Measurements from ENCODE around the gene CARM1. TPM values are rescaled to one million over a fixed set of nuclear protein-coding genes. Genes with fewer than 3 reads are reported as not detected.

Gene CARM1
- total and polyA plus RNA-seq, 2 experiments from 2014 or later = 43.3 to 118 TPM

- DNase-seq (ENCODE audit: low spot score) = no peak
- Histone ChIP-seq H3K79me2 (replicated peaks; ENCODE audit: insufficient read depth) (no peaks in the 10 kb centered on the region), H3K4me3 (no peak overlapping the region), H2AFZ (no peak overlapping the region), H3K9me2 (ENCODE audit: insufficient read depth) (no peaks in the 10 kb centered on the region), H3K27me3 (ENCODE audit: insufficient read depth) (no peaks in the 10 kb centered on the region), H3K4me2 (no peak overlapping the region), H3K4me1 (ENCODE audit: insufficient read depth) (no peaks in the 10 kb centered on the region), H3K36me3 (ENCODE audit: insufficient read depth) (no peaks in the 10 kb centered on the region; the same call in 1 of the 2 replicates), H3K27ac (ENCODE audit: low read depth) (peak overlapping the region; percentile 26; the same call in 1 of the 2 replicates), H3F3A (replicated peaks; ENCODE audit: low read depth) (peaks cover 13% of the 10 kb centered on the region; the same call in 1 of the 2 replicates), H4K20me1 (replicated peaks; ENCODE audit: insufficient read depth) (no peaks in the 10 kb centered on the region)
- no peaks in the 10 kb centered on the region for H3K9me3 Mint-ChIP-seq
- peaks cover 45% of the 10 kb centered on the region for H3K36me3 Mint-ChIP-seq (ENCODE audit: low read depth)
- H3K4me3 Mint-ChIP-seq = no peak overlapping the region
- H3K27me3 Mint-ChIP-seq (ENCODE audit: insufficient read depth, low read depth, poor library complexity) = peaks cover 20% of the 10 kb centered on the region
- TF ChIP-seq POLR2AphosphoS5 (IDR thresholded peaks at IDR 0.05; ENCODE audit: low read depth) (no peak), ZNF331 (CRISPR knock-in tag; IDR thresholded peaks at IDR 0.05; ENCODE audit: low read depth) (no peak), NANOG (IDR thresholded peaks at IDR 0.05; ENCODE audit: borderline replicate concordance) (no peak), ZNF462 (CRISPR knock-in tag; IDR thresholded peaks at IDR 0.05) (no peak), EZH2phosphoT487 (IDR thresholded peaks at IDR 0.05; ENCODE audit: unreplicated experiment) (no peak), REST (IDR thresholded peaks at IDR 0.05; ENCODE audit: unreplicated experiment) (no peak), JUNB (IDR thresholded peaks at IDR 0.05; ENCODE audit: unreplicated experiment) (no peak), CTCF (conservative IDR thresholded peaks at IDR 0.05; ENCODE audit: low read depth in 2 of 2) (no peak), EZH2 (IDR thresholded peaks at IDR 0.05; ENCODE audit: low read depth, unreplicated experiment) (no peak), CREB1 (CRISPR knock-in tag; IDR thresholded peaks at IDR 0.05; ENCODE audit: low read depth) (no peak), ETS1 (IDR thresholded peaks at IDR 0.05) (no peak), ZNF114 (CRISPR knock-in tag; IDR thresholded peaks at IDR 0.05) (no peak), STAT1 (IDR thresholded peaks at IDR 0.05; ENCODE audit: unreplicated experiment) (no peak)
- no peak for ATAC-seq
- no peaks in the 10 kb centered on the region; the same call in 2 of the 3 replicates for H3K4me1 Mint-ChIP-seq
- no peak overlapping the region for H3K27ac Mint-ChIP-seq
Observed at GRCh38 chr19:10918359-10918758, 47.0 kb downstream of the CARM1 start.
